Right renal cortex interstitium (tissue), 3 donors: ENCODE measurements around the gene CYFIP1. TPM values are rescaled to one million over a fixed set of nuclear protein-coding genes. Genes with fewer than 3 reads are reported as not detected.

ENCODE experiments used
- DNase-seq, 3 donors: peaks; one replicate each; pipeline ENCODE4 v3.0.0-alpha.2; 2013; ENCODE audit warnings: low read depth in 3 of 3, low spot score in 2 of 3
- polyA plus RNA-seq, 3 donors: library from polyadenylated mRNA; unstranded; fragments of 120-200 nt; gene quantifications; one replicate each; pipeline ENCODE4 v1.2.1, GENCODE V29; 2013; ENCODE audit not compliant: insufficient read length in 3 of 3

CYFIP1 gene
- polyA plus RNA-seq, 3 donors, result 86.0 to 94.7 (median 92.1) TPM

DNA sequence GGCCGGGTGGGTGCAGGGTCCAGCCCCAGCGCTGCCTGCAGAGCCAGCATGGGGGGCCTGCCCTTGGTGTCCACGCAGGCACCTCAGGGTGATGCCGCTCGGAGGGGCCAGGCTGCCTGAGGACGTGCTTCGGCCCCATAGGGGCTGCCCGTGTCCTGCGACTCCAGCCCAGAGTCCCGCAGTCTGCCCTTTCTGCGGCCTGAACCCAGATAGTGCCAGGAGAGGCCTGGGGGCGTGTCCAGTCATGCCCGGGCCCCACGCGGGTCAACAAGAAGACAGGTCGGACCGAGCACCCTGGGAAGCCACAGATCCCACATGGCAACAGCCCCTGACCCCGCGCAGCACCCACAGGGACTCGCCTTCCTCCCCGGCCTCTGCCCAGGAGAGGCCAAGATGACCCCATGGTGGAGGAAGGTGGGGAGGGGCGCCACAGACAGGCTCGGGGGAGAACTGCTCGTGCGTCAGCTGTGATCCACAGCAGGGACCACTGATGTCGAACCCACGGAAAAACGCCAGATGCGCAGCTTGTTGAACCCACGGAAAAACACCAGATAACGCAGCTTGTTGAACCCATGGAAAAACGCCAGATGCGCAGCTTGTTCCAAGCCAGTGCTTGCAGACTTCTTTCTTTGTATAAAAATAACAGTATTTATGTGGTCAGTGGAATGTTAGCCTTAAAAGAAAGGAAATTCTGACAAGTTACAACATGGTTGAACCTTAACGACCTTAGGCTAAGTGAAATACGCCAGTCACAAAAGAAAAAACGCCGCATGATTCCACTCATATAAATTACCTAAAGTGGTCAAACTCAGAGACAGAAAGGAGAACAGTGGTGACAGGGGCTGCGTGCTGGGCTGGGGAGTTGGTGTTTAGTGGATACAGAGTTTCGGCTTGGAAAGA, 28.5 kb downstream of the CYFIP1 start:
- DNase-seq, result no peak

DNA sequence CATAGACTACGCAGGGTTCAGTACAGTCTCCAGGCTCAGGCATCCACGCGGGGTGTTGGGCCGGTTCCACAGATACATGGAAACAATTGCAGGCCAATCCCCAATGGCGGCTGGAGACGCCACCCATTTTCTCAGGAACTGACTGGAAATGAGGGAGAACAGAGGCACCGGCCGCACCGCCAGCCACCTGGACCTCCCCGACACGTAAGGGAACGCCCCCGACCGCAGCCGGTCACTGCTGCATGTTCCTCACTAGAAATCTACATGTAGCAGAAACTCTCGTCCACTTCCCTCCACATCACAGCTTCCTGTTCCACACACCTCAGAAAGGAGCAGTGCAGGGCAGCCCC, 29.2 kb downstream of the CYFIP1 start:
- no peak for DNase-seq

DNA sequence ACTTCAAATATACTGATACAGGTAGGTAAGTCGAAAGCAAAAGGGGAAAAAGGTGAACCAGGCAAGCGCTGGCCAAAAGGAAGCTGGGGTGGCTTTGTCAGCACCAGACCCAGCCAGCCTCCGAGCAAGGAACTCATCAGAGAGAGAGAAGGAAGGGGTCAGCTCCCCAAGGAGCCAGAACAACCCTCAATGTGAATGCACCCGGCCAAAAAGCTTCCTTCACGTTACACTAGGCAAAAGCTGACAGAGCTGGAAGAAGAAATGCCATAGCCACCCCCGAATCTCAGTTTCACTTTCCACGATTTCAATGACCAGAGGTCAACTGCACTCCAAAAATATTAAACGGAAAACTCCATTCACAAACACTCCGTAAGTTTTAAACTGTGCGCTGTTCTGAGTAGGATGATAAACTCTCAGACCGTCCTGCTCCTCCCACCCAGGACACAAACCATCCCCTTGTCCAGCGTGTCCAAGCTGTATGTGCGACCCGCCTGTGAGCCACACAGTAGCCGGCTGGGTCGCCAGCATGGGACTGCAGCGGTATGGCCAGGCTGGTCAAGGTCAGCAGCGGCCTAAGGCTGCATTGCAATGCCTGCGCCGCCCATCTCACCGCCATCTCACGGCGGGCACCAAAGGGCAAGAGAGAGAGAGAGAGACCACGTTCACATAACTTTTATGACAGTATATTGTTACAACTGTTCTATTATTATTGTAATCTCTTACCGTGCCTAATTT, 29.7 kb downstream of the CYFIP1 start:
- DNase-seq, result no peak

DNA sequence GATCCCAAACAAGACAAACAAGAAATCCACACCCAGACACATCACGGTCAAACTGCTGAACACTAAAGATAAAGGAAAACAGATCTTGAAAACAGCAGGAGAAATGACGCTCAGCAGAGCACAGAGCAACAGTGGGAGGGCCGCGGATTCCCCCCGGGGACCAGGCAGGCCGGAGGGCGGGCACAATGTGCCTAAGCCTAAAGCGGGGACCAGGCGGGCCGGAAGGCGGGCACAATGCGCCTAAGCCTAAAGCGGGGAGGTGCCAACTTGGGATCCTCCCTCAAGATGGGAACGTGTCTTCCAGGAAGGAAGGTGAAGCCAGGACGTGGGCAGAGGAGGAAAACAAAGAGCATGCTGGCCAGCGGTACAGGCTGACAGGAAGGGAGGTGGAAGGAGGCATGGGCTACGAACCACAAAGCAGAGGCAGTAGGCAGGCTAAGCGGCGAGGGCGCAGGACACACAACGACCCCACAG, 31.1 kb downstream of the CYFIP1 start:
- no peak for DNase-seq

DNA sequence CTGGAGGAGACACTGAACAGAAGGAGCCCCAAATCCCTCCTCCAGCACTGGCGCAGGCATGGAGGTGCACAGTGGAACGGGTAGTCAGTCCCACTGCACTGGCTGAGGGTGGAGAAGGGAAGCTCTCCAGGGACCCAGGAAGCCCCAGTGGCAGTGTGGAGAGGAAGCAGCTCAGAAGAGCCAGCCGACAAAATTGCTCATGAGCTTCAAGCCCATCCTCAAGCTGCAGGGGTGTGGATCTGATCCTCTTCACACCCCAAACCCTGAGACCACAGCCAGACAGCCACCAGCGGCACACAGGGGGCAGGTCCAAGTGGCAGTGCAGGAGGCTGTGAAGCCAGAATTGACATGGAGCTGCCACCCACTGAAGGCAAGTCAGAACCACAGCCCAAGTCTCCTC, 32.1 kb downstream of the CYFIP1 start:
- no peak for DNase-seq

DNA sequence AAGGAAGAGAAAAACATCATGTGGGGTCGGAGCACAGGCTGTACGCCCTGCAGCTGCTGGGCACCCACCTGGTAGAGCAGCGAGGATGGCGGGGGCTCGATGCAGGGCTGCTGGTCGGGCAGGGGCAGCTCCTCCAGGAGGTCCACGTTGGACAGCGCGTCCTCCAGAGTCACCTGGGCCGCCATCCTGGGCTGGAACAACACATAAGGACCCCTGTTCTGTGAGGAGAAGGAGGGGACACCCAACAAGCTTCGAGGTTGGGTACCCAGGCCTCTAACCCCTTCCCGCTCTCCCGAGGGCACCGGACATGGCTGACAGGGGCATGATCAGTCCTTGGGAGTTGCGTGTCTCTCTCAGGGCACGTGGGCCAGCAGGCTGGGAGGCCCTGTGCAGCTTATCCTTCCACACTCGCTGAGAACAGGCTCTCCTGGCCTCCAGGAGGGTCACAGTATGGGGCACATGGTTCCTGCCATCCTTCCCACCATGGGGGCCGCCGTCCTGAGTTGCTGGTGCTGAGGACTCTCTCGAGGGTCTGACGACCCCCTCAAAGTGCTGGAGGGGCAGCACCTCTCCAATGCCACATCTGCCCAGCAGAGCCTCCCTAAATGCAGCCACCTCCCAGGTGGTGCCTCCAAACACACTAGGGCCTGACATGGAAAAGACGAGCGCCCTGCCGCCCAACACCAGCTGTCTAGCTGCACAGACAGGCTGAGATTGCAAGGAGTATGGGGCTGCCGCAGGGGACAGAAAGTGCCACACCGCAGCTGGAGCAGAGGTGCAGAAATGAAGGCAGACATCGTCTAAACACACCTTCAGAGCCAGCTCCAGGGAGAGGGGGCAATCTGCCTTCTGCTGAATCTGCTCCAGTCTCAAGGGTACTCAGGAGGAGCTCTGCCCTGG, 32.8 kb downstream of the CYFIP1 start:
- no peak for DNase-seq

DNA sequence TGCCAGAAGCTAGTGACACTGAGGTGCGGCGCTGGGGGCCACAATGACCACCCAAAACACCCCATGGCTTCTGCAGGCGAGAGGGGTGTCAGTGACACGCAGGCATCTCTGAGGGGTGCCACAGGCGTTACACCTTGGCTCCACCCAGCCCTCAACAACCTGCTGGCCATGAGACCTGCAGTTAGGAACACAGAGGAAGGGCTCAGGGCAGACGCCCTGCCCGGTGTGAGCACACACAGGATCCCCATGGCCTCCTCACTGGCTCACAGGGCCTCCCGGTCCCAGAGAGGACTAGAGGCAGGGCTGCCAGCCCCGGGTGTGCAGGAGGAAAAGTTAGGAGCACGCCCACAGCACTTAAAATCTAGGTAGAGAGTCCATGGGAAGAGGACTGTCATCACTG, 35.1 kb downstream of the CYFIP1 start:
- no peak for DNase-seq

DNA sequence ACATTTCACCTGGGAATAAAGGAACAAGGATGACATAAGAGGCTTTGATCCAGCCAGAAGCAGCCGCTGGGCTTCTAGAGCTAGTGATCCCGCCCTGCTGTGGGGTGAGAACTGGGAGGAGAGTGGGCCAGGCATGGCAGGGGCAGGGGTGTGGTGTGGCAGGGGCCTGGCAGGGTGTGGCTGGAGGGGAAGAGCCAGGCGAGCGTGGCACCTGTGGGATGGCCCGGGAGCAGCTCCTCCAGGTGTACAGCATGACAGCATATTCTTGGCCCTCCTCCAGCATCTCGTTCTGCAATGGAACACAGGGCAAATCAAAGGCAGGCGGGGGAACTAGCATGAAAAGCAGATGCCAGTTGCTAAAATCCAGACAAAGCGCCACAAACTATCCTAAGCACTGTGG, 35.5 kb downstream of the CYFIP1 start:
- no peak for DNase-seq

DNA sequence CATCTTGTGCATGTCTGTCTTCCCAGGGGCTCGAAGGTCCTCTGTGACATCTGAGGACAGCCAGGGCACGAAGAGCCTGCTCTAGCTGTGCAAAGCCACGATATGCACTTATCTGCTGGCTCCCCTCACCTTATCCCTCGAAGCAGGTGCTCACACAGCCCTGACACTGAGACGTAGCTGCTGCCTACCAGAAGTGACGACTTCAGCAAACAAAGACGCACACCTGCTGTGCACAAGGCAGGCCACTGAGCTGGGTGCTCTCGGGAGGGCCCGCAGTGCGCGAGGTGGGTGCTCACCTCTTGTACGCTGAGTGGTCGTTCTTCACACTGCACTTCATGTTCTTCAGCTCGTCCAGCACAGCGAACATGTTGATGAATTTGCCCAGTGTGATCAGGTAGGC, 37.3 kb downstream of the CYFIP1 start:
- DNase-seq, result no peak

DNA sequence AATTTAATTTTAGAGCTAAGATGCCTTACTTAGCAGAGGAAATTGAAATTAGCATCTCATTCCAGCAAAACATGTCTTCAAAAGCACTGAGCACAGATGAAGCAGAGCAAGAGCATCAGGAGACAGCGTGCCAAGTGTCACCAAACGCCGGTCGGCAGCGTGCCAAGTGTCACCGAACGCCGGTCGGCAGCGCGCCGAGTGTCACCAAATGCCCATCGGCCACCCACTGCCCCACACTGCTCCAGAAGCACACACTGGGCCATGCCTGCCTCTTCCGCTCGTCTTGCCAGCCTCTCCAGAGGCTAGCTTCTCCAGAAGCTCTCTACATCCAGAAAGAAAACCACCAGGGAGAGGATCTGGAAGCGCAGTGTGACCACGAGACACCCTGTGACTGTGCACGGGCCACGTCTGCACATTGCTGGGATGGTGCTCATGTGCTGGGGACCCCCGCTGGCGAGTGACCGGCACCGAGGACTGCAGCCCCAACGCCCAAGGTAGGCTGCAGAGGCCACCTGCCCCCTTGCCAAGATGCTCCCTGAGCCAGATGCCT, 37.8 kb downstream of the CYFIP1 start:
- no peak for DNase-seq

DNA sequence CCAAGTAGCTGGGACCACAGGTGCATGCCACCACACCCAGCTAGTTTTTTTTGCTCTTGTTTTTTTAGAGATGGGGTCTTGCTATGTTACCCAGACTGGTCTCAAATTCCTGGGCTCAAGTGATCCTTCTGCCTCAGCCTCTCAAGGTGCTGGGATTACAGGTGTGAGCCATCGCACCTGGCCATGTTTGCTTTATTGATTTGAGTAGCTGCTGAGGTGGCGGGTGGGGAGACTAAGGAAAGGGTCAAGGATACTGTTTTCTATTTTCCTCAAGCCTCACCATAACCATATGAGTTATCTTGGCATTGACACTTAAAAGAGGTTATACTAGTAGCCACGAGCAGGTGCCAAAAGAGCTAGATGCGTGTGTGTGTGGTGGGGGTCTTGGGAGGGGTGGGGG, 39.0 kb downstream of the CYFIP1 start:
- DNase-seq, result no peak

DNA sequence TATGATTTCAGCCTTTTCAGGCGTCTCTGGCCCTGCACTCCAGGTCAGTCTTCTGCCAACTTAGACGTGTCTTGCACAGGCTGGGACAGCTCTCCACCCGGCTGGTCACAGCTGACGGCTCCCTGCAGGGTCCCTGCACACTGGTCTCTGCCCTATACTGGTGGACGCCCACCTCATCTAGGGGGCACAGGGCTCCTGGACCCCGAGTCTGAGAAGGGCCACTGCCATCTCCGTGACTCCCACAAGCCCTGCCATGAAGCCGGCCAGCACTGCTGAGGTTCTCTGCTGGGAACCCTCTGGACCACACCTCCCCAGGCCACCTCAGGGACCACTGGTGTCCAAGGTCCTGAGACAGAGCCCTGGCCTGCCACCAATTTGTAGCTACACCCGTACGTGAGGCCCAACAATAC, 40.5 kb downstream of the CYFIP1 start:
- DNase-seq, result no peak

DNA sequence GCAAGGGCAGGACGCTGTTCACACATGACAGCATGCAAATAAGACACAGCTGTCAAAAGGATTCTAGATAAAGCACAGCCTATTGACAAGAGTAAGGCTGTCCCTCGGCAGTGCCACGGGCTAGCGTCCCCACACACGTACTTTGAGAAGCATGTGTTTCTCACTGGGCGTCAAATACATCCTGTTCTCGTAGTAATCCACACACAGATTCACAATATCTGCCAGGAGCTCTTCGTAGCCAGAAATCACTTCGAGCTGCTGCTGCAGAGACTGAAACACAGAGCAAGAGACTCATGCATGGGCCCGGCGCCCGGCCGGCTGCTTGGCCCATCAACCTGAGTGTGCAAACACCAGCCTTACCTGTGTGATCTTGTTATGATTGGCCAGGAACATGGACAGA, 41.1 kb downstream of the CYFIP1 start:
- no peak for DNase-seq

DNA sequence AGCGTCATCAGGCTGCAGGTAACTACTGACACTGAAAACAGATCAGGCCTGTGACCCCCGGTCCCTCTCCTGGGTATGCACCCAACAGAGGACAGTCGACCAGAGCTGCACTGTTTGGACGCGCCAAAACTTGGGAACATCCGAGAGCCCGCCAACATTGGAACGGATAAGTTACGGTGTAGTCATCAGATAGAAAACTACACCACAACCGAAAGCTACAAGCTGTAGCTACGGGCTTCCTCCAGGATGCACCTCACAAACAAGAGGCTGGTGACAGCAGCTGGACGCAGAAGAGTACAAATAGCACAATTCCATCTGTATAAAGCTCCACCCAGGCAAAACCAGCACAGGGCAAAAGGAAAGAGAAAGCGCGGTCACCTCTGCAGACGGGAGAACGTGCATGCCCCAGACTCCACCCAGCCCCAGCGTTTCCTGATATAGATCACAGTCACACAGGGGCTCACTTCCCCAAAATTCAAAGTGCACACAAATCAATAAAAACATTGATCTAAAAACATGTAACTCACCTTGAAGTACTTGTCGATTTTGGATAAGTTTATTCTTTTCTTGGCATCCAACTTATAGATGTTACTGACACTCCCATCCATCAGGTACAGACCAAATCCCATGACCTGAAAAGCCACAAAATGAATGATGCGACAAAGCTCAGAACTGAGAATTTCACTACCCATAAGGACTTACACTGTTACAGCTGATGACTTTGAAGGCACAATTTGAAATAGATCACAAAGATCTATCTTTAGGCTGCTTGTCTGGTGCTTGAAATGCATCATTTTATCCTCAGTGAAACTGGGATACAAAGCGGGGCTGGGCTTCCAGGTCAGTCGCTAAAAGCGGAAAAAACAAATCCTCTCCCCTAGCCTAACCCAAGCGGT, 43.3 kb downstream of the CYFIP1 start:
- no peak for DNase-seq

DNA sequence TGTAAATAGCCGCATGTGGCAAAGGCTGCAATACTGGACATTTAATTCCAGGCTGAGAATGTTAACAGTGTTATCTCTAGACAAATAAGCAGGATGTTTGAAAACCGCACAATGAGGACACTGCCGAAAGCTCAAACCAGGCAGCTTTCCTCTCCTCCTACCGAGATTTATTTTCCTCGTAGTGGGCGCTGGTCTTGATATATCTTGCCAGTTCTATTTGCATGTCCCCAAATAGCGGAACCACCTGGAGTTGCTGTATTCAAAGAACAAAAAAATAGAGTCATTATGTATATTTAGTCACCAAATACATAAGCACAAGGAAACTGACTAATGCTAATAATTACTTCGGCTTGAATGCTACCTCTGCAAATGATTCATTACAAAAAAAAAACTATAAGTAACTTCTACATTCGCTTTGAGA, 46.5 kb downstream of the CYFIP1 start:
- no peak for DNase-seq

DNA sequence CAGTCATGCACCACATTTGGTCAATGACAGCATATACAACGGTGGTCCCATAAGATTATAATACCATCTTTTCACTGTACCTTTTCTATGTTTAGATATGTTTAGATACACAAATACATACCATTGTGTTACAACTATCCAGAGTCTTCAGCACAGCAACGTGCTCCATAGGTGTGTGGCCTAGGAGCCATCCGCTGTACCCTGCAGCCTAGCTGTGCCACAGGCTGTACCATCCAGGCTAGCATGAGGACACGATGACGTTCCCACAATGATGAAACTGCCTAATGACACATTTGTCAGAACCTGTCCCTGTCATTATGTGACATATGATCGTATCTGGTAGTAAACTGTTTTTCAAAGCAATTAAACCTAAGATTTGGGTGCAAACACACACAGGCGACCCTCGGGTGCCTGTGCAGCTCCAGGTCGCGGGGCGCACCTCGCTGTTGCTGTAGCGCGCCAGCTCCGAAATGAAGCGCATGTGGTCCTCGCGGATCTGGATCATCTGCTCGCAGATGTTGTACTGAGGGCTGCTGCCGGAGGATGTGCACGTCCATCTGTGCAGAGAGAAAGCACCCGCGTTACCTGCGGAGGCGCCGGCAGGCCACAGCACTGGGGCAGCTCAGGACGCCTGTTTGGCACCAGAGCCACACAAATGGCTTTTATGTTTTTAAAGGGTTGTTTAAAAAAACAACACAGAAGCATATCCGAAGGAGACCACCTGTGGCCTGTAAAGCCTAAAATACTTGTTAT, 48.2 kb downstream of the CYFIP1 start:
- no peak for DNase-seq

DNA sequence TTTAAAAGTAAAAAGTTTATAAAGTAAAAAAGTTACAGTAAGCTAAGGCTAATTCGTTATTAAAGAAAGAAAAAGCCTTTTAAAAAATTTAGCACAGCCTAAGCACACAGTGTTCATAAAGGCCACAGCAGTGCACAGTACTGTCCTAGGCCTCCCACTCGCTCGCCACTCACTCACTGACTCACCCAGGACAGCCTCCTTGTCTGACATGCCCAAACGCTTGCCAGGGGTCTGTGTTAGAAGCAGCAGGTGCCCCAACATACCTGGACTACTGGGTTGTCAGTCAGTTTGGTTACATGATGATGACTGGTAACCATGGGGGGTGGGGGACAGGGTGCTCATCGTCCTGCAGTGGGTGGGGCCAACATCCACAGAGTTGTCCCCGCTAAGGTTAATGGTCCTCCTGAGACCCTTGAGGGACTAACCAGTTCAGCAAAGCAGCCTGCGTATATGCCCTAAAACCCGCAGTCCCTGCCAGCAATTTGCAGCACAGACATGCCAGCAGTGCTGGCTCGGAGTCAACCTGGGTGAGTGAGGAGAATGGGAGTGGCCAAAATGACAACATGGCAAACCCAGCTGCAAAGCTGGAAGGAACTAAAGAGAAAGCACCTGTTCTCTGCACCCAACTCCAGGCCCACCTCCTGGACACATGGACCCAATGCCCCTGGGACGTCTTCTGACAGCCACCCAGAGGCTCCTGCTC, 49.2 kb downstream of the CYFIP1 start:
- no peak for DNase-seq

DNA sequence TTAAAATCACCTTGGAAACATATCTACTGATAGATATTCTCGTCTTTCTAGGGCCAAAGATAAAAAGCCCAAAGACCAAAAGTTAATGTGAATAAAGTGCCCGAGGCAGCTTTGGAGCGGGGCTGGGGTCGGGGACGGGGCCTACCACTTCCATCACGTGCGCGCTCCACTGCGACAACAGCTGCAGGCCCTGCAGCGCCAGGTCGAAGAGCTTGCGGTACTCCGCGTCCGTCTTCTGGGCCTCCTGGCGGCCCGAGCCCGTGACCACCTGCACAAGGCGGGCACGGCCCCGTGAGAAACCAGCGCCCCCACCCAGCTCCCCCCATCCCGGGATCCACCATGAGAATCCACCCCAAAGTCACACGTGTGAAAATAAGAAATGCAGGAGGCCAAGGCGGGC, 52.4 kb downstream of the CYFIP1 start:
- DNase-seq, result no peak
